GM18526 (cell line): ENCODE measurements around the gene MED26.

ENCODE experiments used
- POLR2A ChIP-seq: IDR thresholded peaks from 3 replicates; pipeline ENCODE4 v1.6.1; 2011; ENCODE audit not compliant: insufficient read length; ENCODE audit errors: extremely low read depth

MED26 gene, protein sequence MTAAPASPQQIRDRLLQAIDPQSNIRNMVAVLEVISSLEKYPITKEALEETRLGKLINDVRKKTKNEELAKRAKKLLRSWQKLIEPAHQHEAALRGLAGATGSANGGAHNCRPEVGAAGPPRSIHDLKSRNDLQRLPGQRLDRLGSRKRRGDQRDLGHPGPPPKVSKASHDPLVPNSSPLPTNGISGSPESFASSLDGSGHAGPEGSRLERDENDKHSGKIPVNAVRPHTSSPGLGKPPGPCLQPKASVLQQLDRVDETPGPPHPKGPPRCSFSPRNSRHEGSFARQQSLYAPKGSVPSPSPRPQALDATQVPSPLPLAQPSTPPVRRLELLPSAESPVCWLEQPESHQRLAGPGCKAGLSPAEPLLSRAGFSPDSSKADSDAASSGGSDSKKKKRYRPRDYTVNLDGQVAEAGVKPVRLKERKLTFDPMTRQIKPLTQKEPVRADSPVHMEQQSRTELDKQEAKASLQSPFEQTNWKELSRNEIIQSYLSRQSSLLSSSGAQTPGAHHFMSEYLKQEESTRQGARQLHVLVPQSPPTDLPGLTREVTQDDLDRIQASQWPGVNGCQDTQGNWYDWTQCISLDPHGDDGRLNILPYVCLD

DNA sequence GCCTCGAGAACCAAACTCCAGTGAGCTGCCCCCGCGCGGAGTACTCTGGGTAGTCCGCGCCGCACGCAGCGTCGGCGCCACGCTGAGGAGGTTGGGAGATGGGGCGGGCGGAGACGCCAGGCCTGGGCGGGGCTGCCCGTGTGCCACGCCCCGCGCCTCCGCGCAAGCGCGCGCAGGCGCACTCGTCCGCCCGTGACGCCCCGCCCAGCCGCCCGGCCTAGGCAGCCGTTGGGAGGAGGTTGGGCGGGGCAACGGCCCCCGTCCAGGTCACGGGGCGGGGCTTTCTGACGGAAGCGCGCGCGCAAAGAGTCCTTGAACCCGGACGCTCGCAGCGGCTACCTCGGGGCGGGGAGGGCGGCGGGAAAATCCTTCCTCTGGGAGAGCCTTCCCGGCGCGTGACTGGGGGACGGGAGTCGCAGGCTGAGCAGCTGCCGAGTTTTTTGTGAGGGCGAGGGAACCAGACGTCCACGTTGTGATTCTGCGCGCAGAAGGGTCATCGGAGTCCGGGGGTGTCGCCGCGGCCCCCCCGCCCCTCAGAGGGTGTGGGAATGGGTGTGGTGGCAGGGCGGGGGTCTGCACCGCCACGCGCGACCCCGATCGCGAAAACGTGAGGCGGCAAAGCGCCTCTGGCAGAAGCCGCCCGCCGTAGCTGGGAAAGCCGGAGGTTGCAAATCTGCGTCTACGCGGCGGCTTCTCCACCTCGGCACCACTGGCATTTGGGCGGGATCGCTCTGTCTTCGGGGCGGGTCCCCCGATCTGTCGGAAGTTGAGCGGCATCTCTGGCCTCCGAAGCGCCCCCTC, at the start of gene MED26:
TSS of gene MED26 (minus strand) at position 22 of the 801 bp plus-strand sequence. CDS start 261 bp downstream, outside the sequence.
- TF ChIP-seq POLR2A: peak; percentile 90

DNA sequence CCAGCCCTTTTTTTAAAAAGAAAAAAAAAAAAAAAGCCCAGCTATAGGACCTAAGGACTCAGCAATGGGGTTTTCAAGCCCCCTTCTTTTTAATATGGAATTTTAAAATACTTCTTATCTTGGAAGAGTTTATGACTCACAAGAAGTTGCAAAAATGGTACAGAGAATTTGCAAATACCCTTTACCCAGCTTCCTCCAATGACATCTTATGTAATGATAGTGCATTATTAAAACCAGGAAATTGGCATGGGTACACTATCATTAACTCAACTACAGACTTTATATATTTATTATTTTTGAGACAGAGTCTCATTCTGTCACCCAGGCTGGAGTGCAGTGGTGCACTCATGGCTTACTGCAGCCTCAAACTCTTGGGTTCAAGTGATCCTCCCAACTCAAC, 49.1 kb upstream of the MED26 start:
- TF ChIP-seq POLR2A: no peak

DNA sequence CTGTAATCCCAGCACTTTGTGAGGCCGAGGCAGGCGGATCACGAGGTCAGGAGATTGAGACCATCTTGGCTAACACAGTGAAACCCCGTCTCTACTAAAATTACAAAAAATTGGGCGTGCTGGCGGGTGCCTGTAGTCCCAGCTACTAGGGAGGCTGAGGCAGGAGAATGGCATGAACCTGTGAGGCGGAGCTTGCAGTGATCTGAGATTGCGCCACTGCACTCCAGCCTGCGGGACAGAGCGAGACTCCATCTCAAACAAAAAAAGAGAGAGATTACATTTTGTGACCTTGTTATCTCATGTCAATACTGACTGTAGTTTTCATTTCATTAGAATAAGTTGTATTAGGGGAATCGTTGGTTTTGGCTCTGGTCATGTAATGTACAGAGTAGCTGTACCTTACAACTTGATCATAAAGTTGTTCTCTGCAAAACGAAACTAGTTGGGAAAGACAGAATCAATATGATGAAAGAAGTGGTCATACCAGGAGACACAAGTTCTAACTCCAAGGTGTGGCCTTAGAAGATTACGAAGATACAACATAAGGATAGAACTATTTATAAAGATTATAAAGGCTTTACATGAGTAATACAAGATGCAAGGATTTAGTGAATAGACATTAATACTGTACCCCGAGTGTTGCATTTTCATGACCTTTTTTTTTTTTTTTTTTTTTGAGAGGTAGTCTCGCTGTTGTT, 48.2 kb upstream of the MED26 start:
- TF ChIP-seq POLR2A: no peak

DNA sequence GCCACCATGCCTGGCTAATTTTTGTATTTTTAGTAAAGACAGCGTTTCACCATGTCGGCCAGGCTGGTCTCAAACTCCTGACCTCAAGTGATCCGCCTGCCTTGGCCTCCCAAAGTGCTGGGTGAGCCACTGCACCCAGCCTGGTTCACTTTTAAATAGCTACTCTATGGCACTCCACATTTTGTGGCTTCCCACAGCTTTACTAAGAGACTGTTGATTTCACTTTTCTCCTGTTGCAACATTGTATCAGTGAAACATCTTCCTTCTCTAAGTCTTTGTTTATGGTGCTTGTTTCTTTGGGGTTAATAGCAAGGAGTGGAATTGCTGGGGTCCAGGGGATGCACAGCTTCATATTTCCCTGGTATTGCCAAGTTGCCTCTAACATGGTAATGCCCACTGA, 45.2 kb upstream of the MED26 start:
- TF ChIP-seq POLR2A: no peak

DNA sequence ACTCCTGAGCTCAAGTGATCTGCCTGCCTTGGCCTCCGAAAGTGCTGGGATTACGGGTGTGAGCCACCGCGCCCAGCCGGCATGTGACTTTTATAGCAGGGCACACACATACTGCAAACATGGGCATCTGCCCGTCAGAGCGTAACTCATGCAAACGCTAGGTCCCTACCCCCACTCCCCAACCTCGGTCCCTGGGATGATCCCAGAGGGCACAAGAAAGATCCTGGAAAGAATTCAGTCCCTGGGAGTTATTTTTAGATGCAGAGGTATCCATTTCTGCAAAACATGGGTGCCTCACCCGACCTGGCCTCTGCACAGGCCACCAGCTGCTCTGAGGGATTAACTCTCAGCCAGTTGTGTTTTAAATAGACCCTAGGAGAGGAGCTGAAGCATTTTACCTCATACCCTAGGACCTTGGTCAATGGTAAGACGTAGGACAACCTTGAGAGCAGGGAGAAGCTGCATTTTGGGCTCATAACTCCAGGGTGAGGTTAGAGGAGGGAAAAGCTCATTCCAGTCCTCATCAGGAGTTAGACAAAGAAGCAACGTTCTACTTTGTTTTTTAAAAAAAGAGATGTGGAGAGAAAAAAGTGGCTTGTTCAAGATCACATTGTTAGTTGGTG, 43.8 kb upstream of the MED26 start:
- TF ChIP-seq POLR2A: no peak

DNA sequence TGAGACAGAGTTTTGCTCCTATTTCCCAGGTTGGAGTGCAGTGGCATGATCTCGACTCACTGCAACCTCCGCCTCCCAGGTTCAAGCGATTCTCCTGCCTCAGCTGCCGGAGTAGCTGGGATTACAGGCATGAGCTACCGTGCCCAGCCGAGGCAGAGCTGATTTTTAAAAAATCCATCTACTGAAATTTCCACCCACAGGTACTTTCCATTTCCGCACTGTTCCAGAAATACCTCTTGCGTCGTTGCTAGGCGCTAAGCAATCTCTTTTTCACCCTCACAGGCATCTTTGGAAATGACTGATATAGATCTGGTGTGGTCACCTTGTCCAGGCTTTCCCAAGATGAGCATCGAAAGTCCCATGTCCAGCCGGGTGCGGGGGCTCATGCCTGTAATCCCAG, 42.3 kb upstream of the MED26 start:
- TF ChIP-seq POLR2A: no peak

DNA sequence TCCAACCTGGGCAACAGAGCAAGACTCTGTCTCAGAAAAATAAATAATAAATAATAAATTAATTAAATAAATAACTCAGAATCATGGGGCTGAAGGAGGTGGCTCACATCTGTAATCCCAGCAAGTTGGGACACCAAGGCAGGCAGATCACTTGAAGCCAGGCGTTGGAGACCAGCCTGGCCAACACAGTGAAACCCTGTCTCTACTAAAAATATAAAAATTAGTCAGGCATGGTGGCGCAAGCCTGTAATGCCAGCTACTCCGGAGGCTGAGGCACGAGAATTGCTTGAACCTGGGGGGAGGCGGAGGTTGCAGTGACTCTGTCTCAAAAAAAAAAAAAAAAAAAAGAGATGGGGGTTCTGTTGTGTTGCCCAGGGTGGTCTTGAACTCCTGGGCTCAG, 40.2 kb upstream of the MED26 start:
- TF ChIP-seq POLR2A: no peak

DNA sequence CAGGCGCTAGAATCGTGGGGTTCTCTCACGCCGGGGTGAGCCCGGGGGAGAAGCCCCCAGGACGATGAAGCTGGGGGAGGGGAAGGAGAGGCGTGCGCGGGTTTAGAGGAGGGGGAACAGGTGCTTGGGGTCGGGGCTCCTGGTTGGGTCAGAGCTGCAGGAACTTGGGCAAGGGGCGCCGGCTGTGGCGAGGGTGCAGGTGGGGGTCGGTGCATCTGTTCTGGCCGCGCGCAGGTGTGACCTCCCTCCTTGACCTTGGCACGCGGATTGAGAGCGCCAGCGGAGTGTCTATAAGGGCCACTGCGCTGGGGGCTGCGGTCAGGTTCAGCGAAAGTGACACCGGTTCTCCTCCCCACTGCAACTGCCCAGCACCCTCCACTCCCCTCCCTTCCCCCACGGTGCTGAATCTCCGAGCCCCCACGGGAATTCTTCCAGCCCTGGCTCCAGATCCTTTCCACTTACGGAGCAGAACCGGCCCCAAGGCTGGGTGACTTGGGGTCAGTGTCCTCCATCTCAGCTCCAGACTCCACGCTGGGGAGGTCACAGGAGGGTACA, 33.6 kb upstream of the MED26 start:
- TF ChIP-seq POLR2A: no peak

DNA sequence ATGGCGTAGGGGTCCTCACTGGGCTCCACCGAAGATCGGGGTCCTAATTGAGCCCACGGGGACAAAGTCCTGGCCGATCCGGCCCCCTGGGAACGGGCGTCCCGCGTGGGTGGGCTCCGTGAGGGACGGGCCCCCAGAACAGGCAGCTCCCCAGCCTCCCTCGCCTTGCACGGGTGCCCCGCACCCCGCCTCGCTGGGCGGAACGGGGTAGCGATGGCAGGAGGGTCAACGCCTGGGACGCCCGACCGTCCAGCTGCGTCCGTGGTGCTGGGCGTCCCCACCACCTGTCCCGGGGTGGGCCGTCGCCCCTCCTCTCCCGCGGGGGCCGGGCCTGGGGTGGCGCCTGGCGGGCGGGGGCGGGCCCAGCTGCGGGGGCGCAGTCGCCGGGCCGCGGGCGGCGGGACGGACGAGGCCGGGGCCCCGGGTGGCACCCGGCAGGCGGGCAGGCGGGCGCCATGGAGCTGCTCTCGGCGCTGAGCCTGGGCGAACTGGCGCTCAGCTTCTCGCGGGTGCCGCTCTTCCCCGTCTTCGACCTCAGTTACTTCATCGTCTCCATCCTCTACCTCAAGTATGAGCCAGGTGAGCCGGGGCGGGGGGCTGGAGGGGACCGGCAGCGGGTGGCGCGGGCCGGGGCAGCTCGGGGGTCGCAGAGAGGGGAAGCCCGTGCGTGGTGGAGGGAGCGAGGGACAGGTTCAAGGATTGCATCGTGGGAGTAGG, 32.9 kb upstream of the MED26 start, which contains the start of gene TMEM38A:
TSS of gene TMEM38A (plus strand) at position 377 of the 717 bp plus-strand sequence. CDS start at position 456, 79 bp downstream.
- TF ChIP-seq POLR2A: peak; percentile 63

DNA sequence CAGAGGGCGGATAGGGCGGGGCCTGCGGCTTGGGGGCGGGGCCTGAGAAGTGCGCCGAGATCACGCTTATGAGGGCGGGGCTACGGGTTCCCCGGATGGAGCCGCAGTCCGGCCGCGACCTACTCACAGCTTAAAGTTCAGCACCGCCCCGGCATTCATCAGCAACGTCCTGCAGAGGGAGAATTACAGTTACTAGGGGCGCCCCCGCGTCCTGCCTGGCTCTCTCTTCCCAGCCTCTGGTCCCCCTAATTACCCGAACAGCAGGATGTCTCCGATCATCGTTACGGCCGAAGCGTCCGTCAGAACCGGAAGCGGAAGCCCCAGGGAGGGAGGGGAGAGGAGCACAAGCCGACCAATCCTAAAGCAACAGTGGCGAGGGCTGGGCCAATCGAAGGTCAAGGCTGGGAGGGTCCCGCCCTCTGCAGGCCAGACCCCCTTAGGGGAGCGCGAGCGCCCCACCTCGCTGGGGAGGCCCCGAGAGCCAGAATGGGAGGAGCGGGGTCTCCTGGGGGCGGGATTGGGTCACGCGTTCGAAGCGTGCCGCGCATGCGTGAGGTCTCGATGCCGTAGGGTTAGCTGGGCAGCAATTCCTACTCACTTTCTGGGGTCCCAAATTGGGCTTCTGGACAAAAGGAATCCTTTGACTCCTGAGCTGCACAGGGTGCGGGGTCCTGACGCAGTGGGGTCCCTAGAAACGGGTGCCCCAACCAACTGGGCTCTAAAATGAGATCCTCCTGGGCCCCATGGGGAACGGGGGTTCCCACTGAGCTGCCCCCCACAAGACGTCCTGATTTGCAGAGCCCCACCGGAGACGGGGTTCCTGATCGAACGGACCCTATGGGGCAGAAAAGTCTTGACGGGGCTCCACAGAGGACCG, 32.1 kb upstream of the MED26 start, which contains the start of gene SMIM7:
TSS of gene SMIM7 (minus strand) at position 313 of the 877 bp plus-strand sequence. CDS start at position 279, 34 bp downstream.
- peak; percentile 86 for TF ChIP-seq POLR2A

DNA sequence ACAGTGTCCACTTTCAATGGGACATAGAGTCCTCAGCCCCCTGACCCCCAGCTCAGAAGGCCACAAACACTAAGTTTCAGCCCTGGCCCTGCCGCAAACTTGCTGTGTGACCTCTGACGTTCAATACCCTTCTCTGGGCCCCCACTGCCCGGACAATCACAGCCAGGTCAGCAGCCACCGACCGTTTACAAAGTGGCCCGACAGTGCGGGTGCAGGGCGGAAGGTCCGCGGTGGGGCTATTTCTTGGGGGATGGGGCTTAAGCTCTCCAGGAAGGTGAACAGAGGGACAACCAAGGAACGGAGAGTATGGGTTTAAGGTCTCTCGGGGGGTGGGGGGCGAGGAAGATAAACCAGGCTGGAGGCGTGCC, 31.4 kb upstream of the MED26 start:
- TF ChIP-seq POLR2A: no peak

DNA sequence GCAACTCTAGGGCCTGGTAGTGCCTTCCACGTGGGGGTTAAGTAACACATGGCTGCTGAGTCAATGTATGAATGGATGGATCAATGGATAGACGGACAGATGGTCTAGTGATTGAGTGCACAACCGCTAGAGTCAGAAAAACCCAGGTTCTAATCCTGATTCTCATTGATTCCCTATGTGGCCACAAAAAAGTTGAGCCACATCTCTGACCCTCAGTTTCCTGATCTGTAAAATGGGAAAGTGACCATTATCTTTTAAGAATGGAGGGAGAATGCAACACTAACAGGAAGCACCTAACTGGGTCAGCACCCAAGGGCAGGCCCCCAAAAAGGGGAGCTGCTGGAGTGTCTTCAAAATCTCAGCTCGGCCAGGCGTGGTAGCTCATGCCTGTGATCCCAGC, 29.4 kb upstream of the MED26 start:
- no peak for TF ChIP-seq POLR2A

DNA sequence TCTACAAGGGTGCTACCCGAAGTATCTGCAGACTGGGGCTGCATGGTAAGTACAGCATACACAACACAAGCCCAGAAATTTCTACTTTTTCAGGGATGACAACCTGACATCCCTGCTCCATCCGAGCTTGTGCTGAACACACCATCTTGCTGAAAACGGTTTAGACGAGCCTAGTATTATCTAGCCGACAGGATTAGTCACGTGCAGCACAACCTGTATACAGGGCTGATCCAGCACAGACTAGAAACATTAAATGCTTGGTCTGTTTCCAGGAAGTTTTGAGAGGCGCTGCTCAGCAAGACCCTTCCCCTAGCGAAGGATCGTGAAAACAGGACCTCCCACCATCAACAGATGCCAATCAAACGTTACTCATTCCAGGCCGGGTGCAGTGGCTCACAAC, 27.7 kb upstream of the MED26 start:
- no peak for TF ChIP-seq POLR2A
